Ishikawa (cell line): Measurements from ENCODE around the gene TRPM1.

Experiments
- CEBPB ChIP-seq: IDR thresholded peaks from 2 replicates; pipeline ENCODE4 v1.6.1; 2012
- CREB1 ChIP-seq: IDR thresholded peaks from 2 replicates; pipeline ENCODE4 v1.6.1; 2012; ENCODE audit warnings: low read depth
- EGR1 ChIP-seq: IDR thresholded peaks from 2 replicates; pipeline ENCODE4 v1.6.1; 2012
- FOXM1 ChIP-seq: IDR thresholded peaks from 2 replicates; pipeline ENCODE4 v1.6.1; 2012; ENCODE audit warnings: low read depth, borderline replicate concordance
- MAX ChIP-seq: IDR thresholded peaks from 2 replicates; pipeline ENCODE4 v1.6.1; 2012
- NFIC ChIP-seq: IDR thresholded peaks from 2 replicates; pipeline ENCODE4 v1.6.1; 2012
- RAD21 ChIP-seq: IDR thresholded peaks from 2 replicates; pipeline ENCODE4 v1.6.1; 2012; ENCODE audit warnings: low read depth
- TAF1 ChIP-seq: IDR thresholded peaks from 2 replicates; pipeline ENCODE4 v1.6.1; 2012; ENCODE audit warnings: low read depth, mild to moderate bottlenecking
- TCF12 ChIP-seq: IDR thresholded peaks from 2 replicates; pipeline ENCODE4 v1.6.1; 2012; ENCODE audit warnings: low read depth
- YY1 ChIP-seq: IDR thresholded peaks from 2 replicates; pipeline ENCODE4 v1.6.1; 2012; ENCODE audit warnings: low read depth
- ZBTB7A ChIP-seq: IDR thresholded peaks from 2 replicates; pipeline ENCODE4 v1.6.1; 2012; ENCODE audit warnings: low read depth
- TF ChIP-seq, protein P1 (sequence below): IDR thresholded peaks from 2 replicates; pipeline ENCODE4 v1.6.1; 2012; ENCODE audit warnings: low read depth, mild to moderate bottlenecking
- TF ChIP-seq, protein P2 (sequence below): IDR thresholded peaks from 2 replicates; pipeline ENCODE4 v1.6.1; 2012

- TF ChIP-seq TCF12 (no peak), TAF1 (no peak), YY1 (no peak), EGR1 (no peak), MAX (no peak), RAD21 (no peak), NFIC (no peak), FOXM1 (no peak), CEBPB (no peak), ZBTB7A (no peak), CREB1 (no peak)
- TF ChIP-seq, protein P1, sequence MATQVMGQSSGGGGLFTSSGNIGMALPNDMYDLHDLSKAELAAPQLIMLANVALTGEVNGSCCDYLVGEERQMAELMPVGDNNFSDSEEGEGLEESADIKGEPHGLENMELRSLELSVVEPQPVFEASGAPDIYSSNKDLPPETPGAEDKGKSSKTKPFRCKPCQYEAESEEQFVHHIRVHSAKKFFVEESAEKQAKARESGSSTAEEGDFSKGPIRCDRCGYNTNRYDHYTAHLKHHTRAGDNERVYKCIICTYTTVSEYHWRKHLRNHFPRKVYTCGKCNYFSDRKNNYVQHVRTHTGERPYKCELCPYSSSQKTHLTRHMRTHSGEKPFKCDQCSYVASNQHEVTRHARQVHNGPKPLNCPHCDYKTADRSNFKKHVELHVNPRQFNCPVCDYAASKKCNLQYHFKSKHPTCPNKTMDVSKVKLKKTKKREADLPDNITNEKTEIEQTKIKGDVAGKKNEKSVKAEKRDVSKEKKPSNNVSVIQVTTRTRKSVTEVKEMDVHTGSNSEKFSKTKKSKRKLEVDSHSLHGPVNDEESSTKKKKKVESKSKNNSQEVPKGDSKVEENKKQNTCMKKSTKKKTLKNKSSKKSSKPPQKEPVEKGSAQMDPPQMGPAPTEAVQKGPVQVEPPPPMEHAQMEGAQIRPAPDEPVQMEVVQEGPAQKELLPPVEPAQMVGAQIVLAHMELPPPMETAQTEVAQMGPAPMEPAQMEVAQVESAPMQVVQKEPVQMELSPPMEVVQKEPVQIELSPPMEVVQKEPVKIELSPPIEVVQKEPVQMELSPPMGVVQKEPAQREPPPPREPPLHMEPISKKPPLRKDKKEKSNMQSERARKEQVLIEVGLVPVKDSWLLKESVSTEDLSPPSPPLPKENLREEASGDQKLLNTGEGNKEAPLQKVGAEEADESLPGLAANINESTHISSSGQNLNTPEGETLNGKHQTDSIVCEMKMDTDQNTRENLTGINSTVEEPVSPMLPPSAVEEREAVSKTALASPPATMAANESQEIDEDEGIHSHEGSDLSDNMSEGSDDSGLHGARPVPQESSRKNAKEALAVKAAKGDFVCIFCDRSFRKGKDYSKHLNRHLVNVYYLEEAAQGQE = no peak
- TF ChIP-seq, protein P2, sequence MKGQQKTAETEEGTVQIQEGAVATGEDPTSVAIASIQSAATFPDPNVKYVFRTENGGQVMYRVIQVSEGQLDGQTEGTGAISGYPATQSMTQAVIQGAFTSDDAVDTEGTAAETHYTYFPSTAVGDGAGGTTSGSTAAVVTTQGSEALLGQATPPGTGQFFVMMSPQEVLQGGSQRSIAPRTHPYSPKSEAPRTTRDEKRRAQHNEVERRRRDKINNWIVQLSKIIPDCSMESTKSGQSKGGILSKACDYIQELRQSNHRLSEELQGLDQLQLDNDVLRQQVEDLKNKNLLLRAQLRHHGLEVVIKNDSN = no peak
Measured at GRCh38 chr15:31131853-31132375, 30.4 kb upstream of the TRPM1 start.
